T follicular helper cell (primary cell): ENCODE results near the gene ACKR2.

Experiments used
- DNase-seq: peaks from one replicate; pipeline ENCODE4 v3.0.0-alpha.2; 2020; ENCODE audit warnings: low read depth

The ACKR2 gene

GRCh38 chr3:42887084-42887483 lies 77.8 kb downstream of the ACKR2 start:
- DNase-seq, result no peak

- DNase-seq, result no peak
Observed at GRCh38 chr3:42891042-42891441, 81.8 kb downstream of the ACKR2 start.

GRCh38 chr3:42892169-42892568 lies 82.9 kb downstream of the ACKR2 start:
- DNase-seq, result no peak

GRCh38 chr3:42892807-42893206 lies 83.6 kb downstream of the ACKR2 start:
- DNase-seq, result no peak

DNA sequence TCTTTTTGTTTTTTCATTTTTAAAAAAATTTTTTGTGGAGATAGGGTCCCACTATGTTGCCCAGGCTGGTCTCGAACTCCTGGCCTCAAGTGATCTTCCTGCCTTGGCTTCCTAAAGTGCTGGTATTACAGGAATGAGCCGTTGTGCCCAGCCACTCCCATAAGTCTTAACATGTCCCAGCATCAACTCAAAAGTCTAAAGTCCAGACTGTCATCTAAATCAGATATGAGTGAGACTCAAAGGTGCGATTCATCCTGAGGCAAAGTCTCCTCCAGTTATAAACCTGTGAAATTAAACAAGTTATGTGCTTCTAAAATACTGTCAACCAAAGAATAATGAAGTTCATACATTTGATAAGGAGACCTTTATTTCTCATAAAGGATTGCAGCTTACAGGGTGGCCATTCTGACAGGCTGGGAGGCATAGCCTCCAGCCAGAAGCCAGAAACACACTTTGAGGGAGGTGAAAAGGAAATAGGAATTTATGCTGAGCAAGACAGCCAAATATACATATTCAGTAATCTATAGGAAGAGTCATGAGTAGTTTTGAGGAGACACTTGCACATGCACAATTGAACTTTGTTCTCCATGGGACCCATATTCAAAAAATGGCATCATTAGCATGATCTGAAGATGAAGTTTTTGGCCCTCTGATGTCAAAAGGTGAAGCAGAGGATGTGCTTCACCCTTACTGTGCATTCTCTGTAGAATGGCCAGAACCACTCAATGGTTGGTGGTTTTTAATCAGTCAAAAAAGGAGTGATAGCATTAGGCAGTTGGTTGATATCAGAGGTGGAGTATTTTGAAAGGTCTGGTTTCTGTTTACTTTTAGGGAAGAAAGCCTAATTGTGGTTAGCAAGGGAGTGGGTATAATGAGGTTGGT lies 85.7 kb downstream of the ACKR2 start:
- no peak for DNase-seq

- no peak for DNase-seq
Observed at GRCh38 chr3:42895580-42895868, 86.3 kb downstream of the ACKR2 start.

GRCh38 chr3:42898896-42899675 lies 89.8 kb downstream of the ACKR2 start:
- DNase-seq, result no peak

DNA sequence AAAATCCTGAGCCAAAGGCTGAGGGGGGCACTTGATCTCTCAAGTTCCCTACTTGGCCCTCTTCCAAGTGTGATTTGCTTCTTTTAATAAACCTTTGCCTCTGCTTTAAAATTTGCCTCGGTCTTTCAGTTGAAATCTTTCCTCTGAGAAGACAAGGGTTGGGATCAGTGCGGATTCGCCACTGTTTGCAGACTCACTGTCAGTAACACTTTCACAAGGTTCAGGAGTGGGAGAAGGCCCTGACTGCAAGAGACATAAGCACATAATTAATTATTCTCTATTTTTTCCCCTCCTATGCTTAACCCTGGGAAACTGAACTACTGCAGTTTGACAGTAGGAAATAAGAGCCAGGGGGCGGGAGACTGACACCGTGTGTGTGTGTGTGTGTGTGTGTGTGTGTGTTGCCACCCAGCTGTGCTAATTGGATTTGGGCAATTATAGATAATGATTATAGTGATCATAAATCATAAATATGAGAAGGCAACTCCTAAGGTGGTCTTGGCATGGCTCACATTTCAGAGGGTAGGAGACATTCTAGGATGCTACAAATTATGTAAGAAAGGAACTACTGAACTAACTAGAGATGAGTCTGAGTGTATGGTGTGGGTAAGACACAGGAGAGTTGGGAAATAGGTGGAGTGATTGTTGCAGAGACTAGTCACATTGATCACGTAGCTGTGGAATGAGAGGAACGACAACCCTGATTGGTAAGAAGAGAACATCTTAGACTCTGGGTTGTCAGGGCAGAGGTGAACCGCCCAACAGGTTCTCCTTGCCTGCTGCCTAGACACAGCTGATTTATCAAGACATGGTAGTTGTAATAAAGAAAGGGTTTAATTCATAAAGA lies 91.2 kb downstream of the ACKR2 start:
- DNase-seq, result no peak

DNA sequence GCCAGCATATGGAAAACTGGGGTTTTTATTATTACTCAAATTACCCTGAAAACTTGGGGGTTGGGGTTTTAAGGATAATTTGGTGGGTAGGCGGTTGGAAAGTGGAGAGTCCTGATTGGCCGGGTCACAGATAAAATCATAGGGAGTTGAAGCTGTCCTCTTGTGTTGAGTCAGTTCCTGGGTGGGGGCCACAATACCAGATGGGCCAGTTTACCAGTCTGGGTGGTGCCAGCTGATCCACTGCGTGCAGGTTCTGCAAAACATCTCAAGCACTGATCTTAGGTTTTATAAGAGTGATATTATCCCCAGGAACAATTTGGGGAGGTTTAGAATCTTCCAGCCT lies 91.8 kb downstream of the ACKR2 start:
- no peak for DNase-seq

- no peak for DNase-seq
Observed at GRCh38 chr3:42902257-42902656, 93.0 kb downstream of the ACKR2 start.

DNA sequence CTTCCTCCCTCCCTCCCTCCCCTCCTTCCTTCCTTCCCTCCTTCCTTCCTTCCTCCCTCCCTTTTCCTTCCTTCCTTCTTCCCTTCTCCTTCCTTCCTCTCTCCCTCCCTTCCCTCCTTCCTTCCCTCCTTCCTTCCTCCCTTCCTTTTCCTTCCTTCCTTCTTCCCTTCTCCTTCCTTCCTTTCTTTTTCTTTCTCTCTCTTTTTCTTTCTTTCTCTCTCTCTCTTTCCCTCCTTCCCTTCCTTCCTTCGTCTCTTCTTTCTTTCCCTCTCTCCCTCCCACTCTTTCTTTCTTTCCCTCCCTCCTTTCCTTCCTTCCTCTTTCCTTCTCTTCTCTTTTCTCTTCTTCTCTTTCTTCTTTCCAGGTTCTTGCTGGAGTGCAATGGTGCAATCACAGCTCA lies 94.8 kb downstream of the ACKR2 start:
- DNase-seq, result no peak

DNA sequence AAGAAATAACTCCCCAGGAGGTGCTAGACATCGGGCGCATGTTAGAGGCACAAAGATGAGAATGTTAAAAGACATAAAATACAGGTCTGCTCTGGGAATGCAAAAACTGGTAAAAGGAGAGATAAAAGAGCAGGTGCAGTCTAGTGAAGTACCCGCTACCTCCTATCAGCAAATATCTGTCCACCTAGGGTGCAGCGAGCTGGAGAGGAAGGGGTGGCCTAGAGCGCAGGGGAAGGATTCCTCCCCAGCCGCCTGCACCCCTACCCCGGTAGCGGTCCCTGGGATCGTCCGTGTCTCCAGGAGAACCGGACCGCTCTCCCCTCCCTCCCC lies 96.5 kb downstream of the ACKR2 start:
- DNase-seq, result no peak

DNA sequence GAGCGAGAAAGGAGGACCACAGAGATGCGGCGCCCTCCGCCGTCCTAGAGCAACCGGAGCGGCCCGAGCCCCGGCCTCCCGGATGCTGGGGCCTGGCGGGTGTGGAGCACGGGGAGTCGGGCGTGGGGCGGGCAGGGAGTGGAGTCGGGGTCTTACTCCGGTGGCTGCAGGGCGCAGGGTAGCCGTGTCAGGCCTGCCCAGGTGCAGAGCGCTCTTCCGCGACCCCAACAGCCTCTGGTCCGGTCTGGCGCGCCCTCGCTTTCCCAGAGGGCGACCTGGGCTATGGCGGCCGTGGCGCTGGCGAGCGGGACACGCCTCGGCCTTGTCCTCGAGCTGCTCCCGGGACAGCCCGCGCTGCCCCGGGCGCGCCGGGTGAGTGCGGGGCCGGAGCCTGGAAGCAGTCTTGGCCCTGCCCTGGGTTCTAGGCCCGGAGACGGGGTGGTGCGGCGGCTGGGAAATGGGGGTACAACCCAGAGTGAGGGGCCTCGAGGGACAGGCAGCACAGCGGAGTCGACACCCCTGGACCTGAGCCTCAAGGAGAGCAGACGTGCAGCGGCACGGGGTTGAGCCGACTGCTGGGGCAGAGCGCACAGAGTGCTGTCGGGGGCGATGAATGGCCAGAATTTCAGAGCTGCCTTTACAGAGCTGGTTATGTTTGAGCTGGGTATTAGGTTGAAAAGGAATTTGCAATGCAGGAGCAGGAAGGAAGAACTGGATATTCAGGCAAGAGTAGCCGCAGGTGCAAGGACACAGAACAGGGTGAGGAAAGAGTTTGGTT lies 97.0 kb downstream of the ACKR2 start, which contains the start of gene ZNF662:
TSS of gene ZNF662 (plus strand) at position 73 of the 778 bp plus-strand sequence. CDS start 1,973 bp downstream, outside the sequence.
- DNase-seq, result no peak

GRCh38 chr3:42906848-42907183 lies 97.6 kb downstream of the ACKR2 start:
- no peak for DNase-seq

DNA sequence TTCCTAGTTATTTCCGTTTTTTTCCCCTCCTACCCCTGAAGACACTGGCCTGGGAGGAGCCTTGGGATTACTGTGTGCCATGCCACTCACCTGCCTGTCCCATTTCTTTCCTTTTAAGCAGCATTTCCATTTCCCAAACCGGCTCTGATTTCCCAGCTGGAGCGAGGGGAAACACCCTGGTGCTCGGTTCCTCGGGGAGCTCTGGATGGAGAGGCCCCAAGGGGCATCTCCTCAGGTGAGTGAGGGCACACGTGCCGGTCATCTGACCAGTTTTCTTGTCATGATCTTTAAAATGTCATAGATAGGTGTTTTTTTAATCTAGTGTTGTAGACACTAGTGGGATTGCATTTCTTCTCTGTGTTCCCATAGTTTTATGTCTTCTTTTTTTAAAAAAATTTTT lies 99.4 kb downstream of the ACKR2 start:
- no peak for DNase-seq

- no peak for DNase-seq
Observed at GRCh38 chr3:42911551-42911950, 102.3 kb downstream of the ACKR2 start.

DNA sequence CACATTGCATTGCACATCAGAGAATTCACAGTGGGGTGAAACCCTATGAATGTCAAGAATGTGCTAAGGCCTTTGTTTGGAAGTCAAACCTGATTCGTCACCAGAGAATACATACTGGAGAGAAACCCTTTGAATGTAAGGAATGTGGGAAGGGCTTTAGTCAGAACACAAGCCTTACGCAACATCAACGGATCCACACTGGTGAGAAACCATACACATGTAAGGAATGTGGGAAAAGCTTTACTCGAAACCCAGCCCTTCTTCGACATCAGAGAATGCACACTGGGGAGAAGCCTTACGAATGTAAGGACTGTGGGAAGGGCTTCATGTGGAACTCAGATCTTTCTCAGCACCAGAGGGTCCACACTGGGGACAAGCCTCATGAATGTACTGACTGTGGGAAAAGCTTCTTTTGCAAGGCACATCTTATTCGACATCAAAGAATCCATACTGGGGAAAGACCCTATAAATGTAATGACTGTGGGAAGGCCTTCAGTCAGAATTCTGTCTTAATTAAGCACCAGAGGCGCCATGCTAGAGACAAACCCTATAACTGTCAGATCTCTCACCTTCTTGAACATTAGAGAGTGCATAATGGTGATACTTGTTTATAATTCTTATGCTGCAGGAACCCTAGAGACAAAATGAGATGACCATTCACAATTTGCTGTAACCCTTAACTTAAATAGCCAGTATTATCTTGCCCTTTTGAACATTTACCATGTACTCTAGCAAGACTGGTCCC lies 105.7 kb downstream of the ACKR2 start:
- no peak for DNase-seq
